GM21737 (cell line): ENCODE data around the gene NPPB.
"Not testable (repeated sequence)": the region's sequence is repeated elsewhere in the genome, so short reads cannot be mapped to it uniquely, and the experiment has no call there.

ENCODE experiments used
- ATAC-seq: cut with Tn5 transposase; IDR thresholded peaks from one replicate; pipeline ENCODE4 v1.9.1; 2021; ENCODE audit warnings: mild to moderate bottlenecking, moderate library complexity; ENCODE audit not compliant: unreplicated experiment

Gene NPPB

GRCh38 chr1:11858613-11858967 lies at the start of gene NPPB:
NPPB (minus strand) TSS chr1:11858945; CDS start chr1:11858833, 112 bp downstream.
- no peak for ATAC-seq

GRCh38 chr1:11908095-11908675 lies 49.4 kb upstream of the NPPB start:
- ATAC-seq = peak; percentile 46

- ATAC-seq = peak; percentile 41
Observed at GRCh38 chr1:11907275-11908094, 48.7 kb upstream of the NPPB start.

- ATAC-seq = no peak
Observed at GRCh38 chr1:11906870-11907269, 48.1 kb upstream of the NPPB start.

GRCh38 chr1:11904978-11905377 lies 46.2 kb upstream of the NPPB start:
- ATAC-seq = no peak

GRCh38 chr1:11904156-11904555 lies 45.4 kb upstream of the NPPB start:
- not testable (repeated sequence) for ATAC-seq

GRCh38 chr1:11903210-11903609 lies 44.5 kb upstream of the NPPB start:
- no peak for ATAC-seq

GRCh38 chr1:11901446-11901845 lies 42.7 kb upstream of the NPPB start:
- not testable (repeated sequence) for ATAC-seq

- no peak for ATAC-seq
Observed at GRCh38 chr1:11898831-11899467, 40.2 kb upstream of the NPPB start.

GRCh38 chr1:11898086-11898785 lies 39.5 kb upstream of the NPPB start:
- no peak for ATAC-seq

GRCh38 chr1:11894501-11894900 lies 35.8 kb upstream of the NPPB start:
- not testable (repeated sequence) for ATAC-seq

GRCh38 chr1:11893907-11894251 lies 35.1 kb upstream of the NPPB start:
- no peak for ATAC-seq

GRCh38 chr1:11891433-11892186 lies 32.9 kb upstream of the NPPB start:
- no peak for ATAC-seq

GRCh38 chr1:11888877-11889208 lies 30.1 kb upstream of the NPPB start:
- ATAC-seq = no peak

GRCh38 chr1:11888206-11888876 lies 29.6 kb upstream of the NPPB start:
- ATAC-seq = no peak

- ATAC-seq = no peak
Observed at GRCh38 chr1:11887666-11888007, 28.9 kb upstream of the NPPB start.

- no peak for ATAC-seq
Observed at GRCh38 chr1:11886986-11887665, 28.4 kb upstream of the NPPB start.

GRCh38 chr1:11885916-11886315 lies 27.2 kb upstream of the NPPB start:
- no peak for ATAC-seq

GRCh38 chr1:11882814-11883538 lies 24.2 kb upstream of the NPPB start:
- ATAC-seq = no peak
